Measurements from ENCODE around the gene PSORS1C1.

PSORS1C1 gene

DNA sequence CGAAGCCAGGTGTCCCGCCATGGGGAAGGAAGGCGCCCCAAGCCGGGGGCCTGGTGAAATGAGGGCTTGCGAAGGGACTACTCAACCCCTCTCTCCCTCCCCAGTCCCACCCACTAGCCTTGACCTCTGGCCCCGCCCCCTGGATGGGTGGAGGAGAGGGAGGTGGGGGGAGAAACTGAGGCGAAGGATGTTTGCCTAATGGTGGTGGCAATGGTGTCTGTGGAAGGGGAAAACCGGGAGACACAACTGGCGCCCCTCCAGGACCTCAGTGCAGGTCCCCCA, 55.9 kb downstream of the PSORS1C1 start, which contains the start of gene POU5F1:
Gene POU5F1 (minus strand): TSS at position 83 of the 282 bp plus-strand sequence. CDS start 62 bp downstream, at position 21.
- Histone ChIP-seq H3K27ac (ENCODE audit: low read depth, low read length) (no peak within 1 kb of the TSS), H3K9me3 (ENCODE audit: control insufficient read depth, insufficient read depth, low read length) (no peaks in the 10 kb centered on the region), H3F3A (ENCODE audit: control insufficient read depth, insufficient read depth) (no peaks in the 10 kb centered on the region), H3K27me3 (ENCODE audit: control insufficient read depth, low read length) (no peaks in the 10 kb centered on the region), H3K9me2 (replicated peaks; ENCODE audit: control insufficient read depth, low read length) (no peaks in the 10 kb centered on the region), H3K4me1 (ENCODE audit: control insufficient read depth, low read length) (no peaks in the 10 kb centered on the region), H3K4me3 (ENCODE audit: low read length) (no peak within 1 kb of the TSS), H4K20me1 (ENCODE audit: control insufficient read depth, insufficient read depth, low read depth, low read length) (no peaks in the 10 kb centered on the region), H3K4me2 (ENCODE audit: low read length) (no peak within 1 kb of the TSS), H3K36me3 (ENCODE audit: control insufficient read depth, low read length) (no peaks in the 10 kb centered on the region), H3K79me2 (ENCODE audit: control insufficient read depth, low read length) (no peaks in the 10 kb centered on the region)
- no peak for TF ChIP-seq EZH2phosphoT487 (IDR thresholded peaks at IDR 0.05; ENCODE audit: borderline replicate concordance, low read length)
- TF ChIP-seq CTCF (IDR thresholded peaks at IDR 0.05; ENCODE audit: low read depth, low read length, poor library complexity, severe bottlenecking), result no peak

DNA sequence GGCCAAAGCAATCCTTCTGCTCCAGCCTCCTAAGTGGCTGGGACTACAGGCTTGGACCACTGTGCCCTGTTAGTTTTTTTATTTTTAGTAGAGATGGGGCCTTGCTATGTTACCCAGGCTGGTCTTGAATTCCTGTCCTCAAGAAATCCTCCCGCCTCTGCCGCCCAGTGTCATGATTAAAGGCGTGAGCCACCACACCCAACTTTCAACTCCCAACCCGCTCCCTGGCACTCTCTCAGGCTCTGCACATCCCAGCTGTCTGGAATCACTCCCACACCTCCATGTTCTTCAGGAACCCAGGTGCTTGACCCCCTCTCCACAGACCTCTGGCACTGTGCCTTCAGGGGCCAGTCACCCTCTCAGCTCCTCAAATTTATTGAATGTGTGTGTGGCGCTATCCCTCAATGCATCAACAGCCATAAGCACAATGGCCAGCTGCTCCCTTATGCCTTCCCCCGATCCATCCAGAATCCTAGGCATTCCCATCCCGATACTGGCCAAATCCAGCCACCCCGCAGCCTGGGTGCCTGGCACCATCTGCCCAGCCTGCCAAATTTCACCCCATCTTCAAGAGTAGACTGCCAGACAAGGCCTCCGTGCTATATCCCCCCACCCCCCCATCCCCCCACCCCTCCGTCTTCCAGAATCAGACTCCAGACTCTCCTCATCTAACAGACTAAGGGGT, 56.5 kb downstream of the PSORS1C1 start:
- TF ChIP-seq EZH2phosphoT487 (IDR thresholded peaks at IDR 0.05; ENCODE audit: borderline replicate concordance, low read length), result no peak
- no peak for TF ChIP-seq CTCF (IDR thresholded peaks at IDR 0.05; ENCODE audit: low read depth, low read length, poor library complexity, severe bottlenecking)
- no peak overlapping the region for H3K4me2 ChIP-seq (ENCODE audit: low read length)
- H4K20me1 ChIP-seq (ENCODE audit: control insufficient read depth, insufficient read depth, low read depth, low read length), result no peaks in the 10 kb centered on the region
- no peaks in the 10 kb centered on the region for H3K27me3 ChIP-seq (ENCODE audit: control insufficient read depth, low read length)
- no peaks in the 10 kb centered on the region for H3F3A ChIP-seq (ENCODE audit: control insufficient read depth, insufficient read depth)
- no peaks in the 10 kb centered on the region for H3K9me2 ChIP-seq (replicated peaks; ENCODE audit: control insufficient read depth, low read length)
- H3K4me1 ChIP-seq (ENCODE audit: control insufficient read depth, low read length), result no peaks in the 10 kb centered on the region
- no peaks in the 10 kb centered on the region for H3K9me3 ChIP-seq (ENCODE audit: control insufficient read depth, insufficient read depth, low read length)
- no peaks in the 10 kb centered on the region for H3K79me2 ChIP-seq (ENCODE audit: control insufficient read depth, low read length)
- H3K36me3 ChIP-seq (ENCODE audit: control insufficient read depth, low read length), result no peaks in the 10 kb centered on the region
- no peak overlapping the region for H3K27ac ChIP-seq (ENCODE audit: low read depth, low read length)
- H3K4me3 ChIP-seq (ENCODE audit: low read length), result no peak overlapping the region

GRCh38 chr6:31171931-31172905, 57.6 kb downstream of the PSORS1C1 start:
- Histone ChIP-seq H3K4me1 (ENCODE audit: control insufficient read depth, low read length) (no peaks in the 10 kb centered on the region), H3F3A (ENCODE audit: control insufficient read depth, insufficient read depth) (no peaks in the 10 kb centered on the region), H3K27ac (ENCODE audit: low read depth, low read length) (no peak overlapping the region), H3K4me2 (ENCODE audit: low read length) (no peak overlapping the region), H3K27me3 (ENCODE audit: control insufficient read depth, low read length) (no peaks in the 10 kb centered on the region), H3K9me2 (replicated peaks; ENCODE audit: control insufficient read depth, low read length) (no peaks in the 10 kb centered on the region), H3K9me3 (ENCODE audit: control insufficient read depth, insufficient read depth, low read length) (no peaks in the 10 kb centered on the region), H3K4me3 (ENCODE audit: low read length) (no peak overlapping the region), H3K79me2 (ENCODE audit: control insufficient read depth, low read length) (no peaks in the 10 kb centered on the region), H4K20me1 (ENCODE audit: control insufficient read depth, insufficient read depth, low read depth, low read length) (no peaks in the 10 kb centered on the region), H3K36me3 (ENCODE audit: control insufficient read depth, low read length) (no peaks in the 10 kb centered on the region)
- TF ChIP-seq CTCF (IDR thresholded peaks at IDR 0.05; ENCODE audit: low read depth, low read length, poor library complexity, severe bottlenecking) (no peak), EZH2phosphoT487 (IDR thresholded peaks at IDR 0.05; ENCODE audit: borderline replicate concordance, low read length) (no peak)
